Ovary (tissue), 9 donors: ENCODE results near the gene WASF3. TPM values are rescaled to one million over a fixed set of nuclear protein-coding genes. Genes with fewer than 3 reads are reported as not detected.

Experiments used
- DNase-seq, 5 donors: peaks; one replicate each; pipeline ENCODE4 v3.0.0-alpha.2; 2019 to 2020
- H3K27ac ChIP-seq, 2 donors: fragments of 200-600 bp; one replicate each; pipeline versions ENCODE4 v1.5.1 to v1.8.0; 2019 to 2022
- H3K27me3 ChIP-seq: fragments of 200-600 bp; one replicate; pipeline ENCODE4 v1.8.0; 2022
- H3K36me3 ChIP-seq: fragments of 200-600 bp; sonication (generic); one replicate; pipeline ENCODE4 v1.5.1; 2019
- H3K4me1 ChIP-seq: one replicate; pipeline ENCODE4 v1.8.1; 2013; ENCODE audit warnings: mild to moderate bottlenecking, moderate library complexity; ENCODE audit not compliant: insufficient read depth
- H3K4me3 ChIP-seq: fragments of 200-600 bp; sonication (generic); one replicate; pipeline ENCODE4 v1.5.1; 2017
- H3K9me3 ChIP-seq, 2 donors: fragments of 200-600 bp in 1 of 2; sonication (generic) in 1 of 2; one replicate each; pipeline versions ENCODE4 v1.5.1 to v1.8.1; 2013 to 2019; ENCODE audit warnings: mild to moderate bottlenecking in 1 of 2, moderate library complexity in 1 of 2
- EP300 ChIP-seq: sonication (generic); formaldehyde crosslinking; IDR thresholded peaks from one replicate; pipeline ENCODE4 v1.6.1; 2017; ENCODE audit warnings: antibody characterized with exemption
- POLR2A ChIP-seq: fragments of 450-650 bp; IDR thresholded peaks from one replicate; pipeline ENCODE4 v1.6.1; 2017; ENCODE audit warnings: antibody characterized with exemption, mild to moderate bottlenecking, moderate library complexity
- WGBS, 3 donors: extraction: QIAGEN DNeasy Blood & Tissue Kit in 1 of 3; methylation state at CpG; one replicate each; pipeline versions ENCODE4 v1.1.5 to v1.1.7; 2013 to 2017; 5-methylcytosine and 5-hydroxymethylcytosine counted together
- intact Hi-C, 4 donors: fragments of 100-400 bp; cut with DNase I; formaldehyde crosslinking; loops; one replicate each; pipeline versions ENCODE4 v1.11.0 to v1.15.1; 2022 to 2023
- polyA plus RNA-seq, 2 donors: library from polyadenylated mRNA; stranded (reverse); fragments of 200-250 nt in 1 of 2; fragments of 350-450 nt in 1 of 2; fragmentation: Illumina TruSeq in 1 of 2; extraction: RNeasy Lipid Tissue Mini Kit (QIAGEN cat#74804) in 1 of 2; gene quantifications; one replicate each; pipeline ENCODE4 v1.2.3, GENCODE V29; 2013 to 2014
- total RNA-seq, 7 donors: library from RNA; depleted of rRNA in 2 of 7; stranded (reverse); fragments of >200 nt in 2 of 7; fragmentation: NEBNext Ultra II Directional in 3 of 7; extraction: Animal tissue kit (Norgen Biotek cat#: 25700) in 3 of 7; gene quantifications; one replicate each; pipeline versions ENCODE4 v1.1.0 to v1.2.4, GENCODE V29; 2016 to 2023
- TF ChIP-seq, protein P1 (sequence below), 3 donors: fragments of 450-650 bp in 2 of 3; fragments of 200-600 bp in 1 of 3; IDR thresholded peaks; one replicate each; pipeline versions ENCODE4 v1.5.1 to v1.8.0; 2016 to 2022; ENCODE audit warnings: antibody characterized with exemption in 3 of 3, mild to moderate bottlenecking in 1 of 3
- donor health status: DM: no; HTN: no; CAD: no; lungs with moderate emphysema.
- donor health status: DM: no; HTN: no; CAD: no.
- donor health status: Bipolar disorder and iron deficiency.
- donor health status: DM: yes; HTN: yes; CAD: no.
- donor health status: DM: no; HTN: no; CAD: no.
- donor health status: DM: yes; HTN: yes; CAD: no.

WASF3 gene
- total and polyA plus RNA-seq, 9 donors, result 11.5 to 37.1 (median 33.7) TPM

DNA sequence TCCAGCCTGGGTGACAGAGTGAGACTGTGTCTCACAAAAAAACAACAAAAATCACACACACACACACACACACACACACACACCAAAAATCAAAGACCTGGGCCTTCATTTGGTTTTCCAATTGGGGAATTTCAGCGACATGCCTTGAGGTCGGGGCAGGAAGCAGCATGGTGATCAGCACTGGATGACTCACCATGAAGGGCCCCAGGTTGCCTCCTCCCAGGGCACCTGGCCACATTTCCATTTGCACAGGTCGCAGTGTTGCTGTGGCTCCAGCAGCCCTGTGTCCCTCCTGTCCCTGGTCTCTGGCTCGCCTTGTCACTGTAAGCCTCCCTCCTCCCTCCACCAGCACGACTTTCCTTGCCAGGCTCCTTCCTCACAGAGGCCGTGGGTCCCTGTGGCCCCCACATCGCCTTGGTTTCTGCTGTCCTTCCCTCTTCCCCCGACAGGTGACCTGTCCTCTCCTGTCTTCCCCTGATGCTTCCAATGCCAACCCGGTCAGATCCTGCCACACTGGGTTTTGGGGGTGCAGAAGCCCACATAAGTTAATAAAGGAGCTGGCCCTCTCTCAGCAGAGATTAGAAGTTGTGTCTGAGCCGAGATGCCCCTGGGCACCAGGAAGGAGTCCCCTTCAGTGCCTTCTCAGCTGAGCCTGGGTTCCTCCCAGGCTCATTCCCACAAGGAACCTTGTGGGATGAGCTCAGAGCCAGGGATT lies 136.4 kb downstream of the WASF3 start:
- intact Hi-C loops, result loop anchor here in 2 of 4 donors (10.0 kb wide), 1 partner anchor 509 kb away; no protein-coding TSS in a partner anchor
- 83 to 94% (median 88%) methylated on average over 10 of the region's 10 CpGs for WGBS, 3 donors
- H3K27me3 ChIP-seq, result no peaks in the 10 kb centered on the region
- TF ChIP-seq POLR2A, result no peak
- no peak for TF ChIP-seq EP300
- TF ChIP-seq, protein P1, sequence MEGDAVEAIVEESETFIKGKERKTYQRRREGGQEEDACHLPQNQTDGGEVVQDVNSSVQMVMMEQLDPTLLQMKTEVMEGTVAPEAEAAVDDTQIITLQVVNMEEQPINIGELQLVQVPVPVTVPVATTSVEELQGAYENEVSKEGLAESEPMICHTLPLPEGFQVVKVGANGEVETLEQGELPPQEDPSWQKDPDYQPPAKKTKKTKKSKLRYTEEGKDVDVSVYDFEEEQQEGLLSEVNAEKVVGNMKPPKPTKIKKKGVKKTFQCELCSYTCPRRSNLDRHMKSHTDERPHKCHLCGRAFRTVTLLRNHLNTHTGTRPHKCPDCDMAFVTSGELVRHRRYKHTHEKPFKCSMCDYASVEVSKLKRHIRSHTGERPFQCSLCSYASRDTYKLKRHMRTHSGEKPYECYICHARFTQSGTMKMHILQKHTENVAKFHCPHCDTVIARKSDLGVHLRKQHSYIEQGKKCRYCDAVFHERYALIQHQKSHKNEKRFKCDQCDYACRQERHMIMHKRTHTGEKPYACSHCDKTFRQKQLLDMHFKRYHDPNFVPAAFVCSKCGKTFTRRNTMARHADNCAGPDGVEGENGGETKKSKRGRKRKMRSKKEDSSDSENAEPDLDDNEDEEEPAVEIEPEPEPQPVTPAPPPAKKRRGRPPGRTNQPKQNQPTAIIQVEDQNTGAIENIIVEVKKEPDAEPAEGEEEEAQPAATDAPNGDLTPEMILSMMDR (IDR thresholded peaks at IDR 0.05), result no peak
- no peaks in the 10 kb centered on the region for H3K4me1 ChIP-seq
- H3K9me3 ChIP-seq, result peaks cover 0 to 4% of the 10 kb centered on the region in 2 donors
- no peak for DNase-seq
- H3K36me3 ChIP-seq, result no peaks in the 10 kb centered on the region
- no peak overlapping the region for H3K4me3 ChIP-seq
- no peak overlapping the region for H3K27ac ChIP-seq

DNA sequence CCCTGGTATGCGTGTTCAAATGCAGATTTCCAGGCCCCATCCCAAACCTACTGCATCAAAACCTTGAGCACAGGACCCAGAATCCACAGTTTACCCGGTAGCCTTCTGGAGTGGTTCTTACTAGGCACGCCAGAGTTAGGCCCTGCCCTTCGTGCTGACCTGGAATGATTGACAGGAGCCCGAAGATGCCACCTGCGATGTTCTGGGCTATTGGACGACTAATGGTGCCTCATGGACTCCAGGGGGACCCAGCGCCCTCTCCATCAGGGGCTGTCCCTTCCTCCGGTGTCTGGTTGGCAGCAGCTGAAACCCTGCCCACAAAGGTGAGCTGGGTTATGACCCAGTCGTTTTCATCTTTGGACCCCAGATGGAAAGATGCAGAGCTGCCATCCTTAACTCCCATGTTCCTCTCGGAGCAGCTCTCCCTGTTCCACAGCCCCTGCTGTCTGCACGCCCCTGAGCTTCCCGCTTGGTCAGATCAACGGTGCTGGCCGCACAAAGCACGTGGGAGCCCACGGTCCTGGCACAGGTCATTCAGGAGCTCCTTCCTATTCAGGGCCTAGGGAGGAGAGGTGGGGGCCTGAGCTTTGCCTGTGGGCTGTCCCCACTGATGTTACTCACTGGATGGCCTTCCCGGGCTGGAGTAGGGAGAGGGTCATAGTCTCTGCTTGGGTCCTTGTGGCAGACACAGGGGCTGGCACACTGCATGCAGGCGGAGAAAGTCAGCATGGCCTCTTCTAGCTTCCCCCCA lies 137.3 kb downstream of the WASF3 start:
- no peak for DNase-seq
- TF ChIP-seq EP300 (no peak), POLR2A (no peak)
- TF ChIP-seq, protein P1 (IDR thresholded peaks at IDR 0.05), result no peak
- no peaks in the 10 kb centered on the region for H3K9me3 ChIP-seq
- H3K4me1 ChIP-seq, result no peaks in the 10 kb centered on the region
- WGBS, 3 donors, result 77 to 82% (median 81%) methylated on average over 19 of the region's 19 CpGs
- H3K4me3 ChIP-seq, result no peak overlapping the region
- H3K27ac ChIP-seq, result no peak overlapping the region
- intact Hi-C loops, result loop anchor here (5.0 to 10.0 kb wide), 6 partner anchors 197 to 512 kb away; no protein-coding TSS in a partner anchor
- no peaks in the 10 kb centered on the region for H3K27me3 ChIP-seq
- no peaks in the 10 kb centered on the region for H3K36me3 ChIP-seq

DNA sequence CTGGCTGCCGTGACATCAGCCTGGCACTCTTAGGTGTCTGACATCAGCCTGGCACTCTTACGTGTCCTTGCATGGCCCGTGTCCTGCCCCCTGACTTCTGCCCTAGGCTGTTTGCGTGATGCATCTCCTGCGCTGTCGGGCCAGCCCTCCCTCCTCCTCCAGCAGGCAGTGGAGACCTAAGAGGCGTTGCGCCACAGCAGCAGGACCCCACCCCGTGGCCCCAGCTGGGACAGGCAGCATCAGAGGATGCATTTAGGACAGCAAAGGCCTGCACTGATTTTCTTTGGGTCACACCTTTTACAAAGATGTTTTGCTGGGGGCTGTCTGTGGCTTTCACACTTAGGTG lies 137.8 kb downstream of the WASF3 start:
- H3K36me3 ChIP-seq, result no peaks in the 10 kb centered on the region
- no peak overlapping the region for H3K27ac ChIP-seq
- intact Hi-C loops, result loop anchor here (5.0 to 10.0 kb wide), 6 partner anchors 198 to 513 kb away; no protein-coding TSS in a partner anchor
- H3K4me3 ChIP-seq, result no peak overlapping the region
- no peaks in the 10 kb centered on the region for H3K27me3 ChIP-seq
- no peaks in the 10 kb centered on the region for H3K4me1 ChIP-seq
- H3K9me3 ChIP-seq, result no peaks in the 10 kb centered on the region
- no peak for DNase-seq
- 81 to 88% (median 88%) methylated on average over 9 of the region's 9 CpGs for WGBS, 3 donors
- TF ChIP-seq EP300 (no peak), POLR2A (no peak)
- TF ChIP-seq, protein P1 (IDR thresholded peaks at IDR 0.05), result no peak

DNA sequence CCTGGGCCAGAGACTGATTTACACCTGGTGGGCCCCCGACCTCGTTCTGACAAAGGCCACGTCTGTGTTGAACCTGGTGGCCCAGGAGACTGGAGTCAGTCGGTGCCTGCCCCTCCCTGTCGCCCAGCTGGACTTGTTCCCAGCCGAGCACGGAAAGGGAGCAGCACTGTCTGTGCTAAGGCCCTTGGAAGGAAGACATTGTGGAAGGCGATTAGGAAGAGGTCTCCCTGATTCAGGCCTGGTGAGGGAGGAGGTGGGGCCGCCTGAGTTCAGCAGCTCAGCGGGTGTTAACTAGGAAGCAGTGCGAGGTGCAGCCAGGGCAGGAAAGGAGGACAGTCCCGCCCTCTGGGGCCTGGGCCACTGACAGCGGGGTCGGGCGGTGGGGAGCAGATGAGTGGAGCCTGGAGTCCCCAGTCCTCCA lies 138.4 kb downstream of the WASF3 start:
- H3K4me1 ChIP-seq, result no peaks in the 10 kb centered on the region
- H3K27me3 ChIP-seq, result no peaks in the 10 kb centered on the region
- H3K4me3 ChIP-seq, result no peak overlapping the region
- no peak overlapping the region for H3K27ac ChIP-seq
- no peaks in the 10 kb centered on the region for H3K36me3 ChIP-seq
- no peak for DNase-seq
- no peaks in the 10 kb centered on the region for H3K9me3 ChIP-seq
- 45 to 60% (median 57%) methylated on average over 15 of the region's 15 CpGs for WGBS, 3 donors
- TF ChIP-seq POLR2A (no peak), EP300 (no peak)
- TF ChIP-seq, protein P1 (IDR thresholded peaks at IDR 0.05), result no peak
- intact Hi-C loops, result loop anchor here (5.0 to 10.0 kb wide), 6 partner anchors 199 to 514 kb away; no protein-coding TSS in a partner anchor
